ENCODE results near the gene GPR31.

GPR31 gene, protein sequence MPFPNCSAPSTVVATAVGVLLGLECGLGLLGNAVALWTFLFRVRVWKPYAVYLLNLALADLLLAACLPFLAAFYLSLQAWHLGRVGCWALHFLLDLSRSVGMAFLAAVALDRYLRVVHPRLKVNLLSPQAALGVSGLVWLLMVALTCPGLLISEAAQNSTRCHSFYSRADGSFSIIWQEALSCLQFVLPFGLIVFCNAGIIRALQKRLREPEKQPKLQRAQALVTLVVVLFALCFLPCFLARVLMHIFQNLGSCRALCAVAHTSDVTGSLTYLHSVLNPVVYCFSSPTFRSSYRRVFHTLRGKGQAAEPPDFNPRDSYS

DNA sequence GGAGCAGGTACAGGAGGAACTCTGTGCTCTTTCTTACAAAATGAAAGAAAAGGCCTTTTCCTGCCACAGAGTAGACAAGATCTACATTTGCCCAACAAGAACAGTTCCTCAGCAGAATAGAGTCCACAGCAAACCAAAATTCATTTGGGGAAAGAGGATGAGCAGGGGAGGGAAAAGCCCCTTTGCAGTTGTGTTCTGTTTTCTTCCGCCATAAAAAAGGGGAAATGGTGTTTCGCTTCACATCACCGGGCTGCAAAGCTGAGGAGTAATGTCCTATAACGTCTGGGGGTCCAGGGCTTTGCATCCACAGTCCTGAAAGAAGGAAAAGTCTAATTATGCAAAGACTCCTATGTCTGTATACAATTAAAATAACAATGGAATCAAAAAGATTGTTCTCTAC, at the start of gene GPR31:
GPR31 (minus strand) TSS at position 118 of the 400 bp plus-strand sequence. CDS start 149 bp downstream, outside the sequence.
- TF ChIP-seq NFIC (IDR thresholded peaks at IDR 0.05) (no peak), TCF12 (IDR thresholded peaks at IDR 0.05; ENCODE audit: low read depth) (no peak), YY1 (IDR thresholded peaks at IDR 0.05; ENCODE audit: low read depth) (no peak), CEBPB (IDR thresholded peaks at IDR 0.05) (no peak), RAD21 (IDR thresholded peaks at IDR 0.05; ENCODE audit: low read depth) (no peak), ZBTB7A (IDR thresholded peaks at IDR 0.05; ENCODE audit: low read depth) (no peak), EGR1 (IDR thresholded peaks at IDR 0.05) (no peak), EP300 (IDR thresholded peaks at IDR 0.05; ENCODE audit: borderline replicate concordance) (no peak), FOXM1 (IDR thresholded peaks at IDR 0.05; ENCODE audit: borderline replicate concordance, low read depth) (no peak), CREB1 (IDR thresholded peaks at IDR 0.05; ENCODE audit: low read depth) (no peak), TEAD4 (IDR thresholded peaks at IDR 0.05) (no peak), TAF1 (IDR thresholded peaks at IDR 0.05; ENCODE audit: low read depth) (no peak)
- TF ChIP-seq, protein P1, sequence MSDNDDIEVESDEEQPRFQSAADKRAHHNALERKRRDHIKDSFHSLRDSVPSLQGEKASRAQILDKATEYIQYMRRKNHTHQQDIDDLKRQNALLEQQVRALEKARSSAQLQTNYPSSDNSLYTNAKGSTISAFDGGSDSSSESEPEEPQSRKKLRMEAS (IDR thresholded peaks at IDR 0.05), result no peak
- TF ChIP-seq, protein P2, sequence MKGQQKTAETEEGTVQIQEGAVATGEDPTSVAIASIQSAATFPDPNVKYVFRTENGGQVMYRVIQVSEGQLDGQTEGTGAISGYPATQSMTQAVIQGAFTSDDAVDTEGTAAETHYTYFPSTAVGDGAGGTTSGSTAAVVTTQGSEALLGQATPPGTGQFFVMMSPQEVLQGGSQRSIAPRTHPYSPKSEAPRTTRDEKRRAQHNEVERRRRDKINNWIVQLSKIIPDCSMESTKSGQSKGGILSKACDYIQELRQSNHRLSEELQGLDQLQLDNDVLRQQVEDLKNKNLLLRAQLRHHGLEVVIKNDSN (IDR thresholded peaks at IDR 0.05), result no peak
- TF ChIP-seq, protein P3, sequence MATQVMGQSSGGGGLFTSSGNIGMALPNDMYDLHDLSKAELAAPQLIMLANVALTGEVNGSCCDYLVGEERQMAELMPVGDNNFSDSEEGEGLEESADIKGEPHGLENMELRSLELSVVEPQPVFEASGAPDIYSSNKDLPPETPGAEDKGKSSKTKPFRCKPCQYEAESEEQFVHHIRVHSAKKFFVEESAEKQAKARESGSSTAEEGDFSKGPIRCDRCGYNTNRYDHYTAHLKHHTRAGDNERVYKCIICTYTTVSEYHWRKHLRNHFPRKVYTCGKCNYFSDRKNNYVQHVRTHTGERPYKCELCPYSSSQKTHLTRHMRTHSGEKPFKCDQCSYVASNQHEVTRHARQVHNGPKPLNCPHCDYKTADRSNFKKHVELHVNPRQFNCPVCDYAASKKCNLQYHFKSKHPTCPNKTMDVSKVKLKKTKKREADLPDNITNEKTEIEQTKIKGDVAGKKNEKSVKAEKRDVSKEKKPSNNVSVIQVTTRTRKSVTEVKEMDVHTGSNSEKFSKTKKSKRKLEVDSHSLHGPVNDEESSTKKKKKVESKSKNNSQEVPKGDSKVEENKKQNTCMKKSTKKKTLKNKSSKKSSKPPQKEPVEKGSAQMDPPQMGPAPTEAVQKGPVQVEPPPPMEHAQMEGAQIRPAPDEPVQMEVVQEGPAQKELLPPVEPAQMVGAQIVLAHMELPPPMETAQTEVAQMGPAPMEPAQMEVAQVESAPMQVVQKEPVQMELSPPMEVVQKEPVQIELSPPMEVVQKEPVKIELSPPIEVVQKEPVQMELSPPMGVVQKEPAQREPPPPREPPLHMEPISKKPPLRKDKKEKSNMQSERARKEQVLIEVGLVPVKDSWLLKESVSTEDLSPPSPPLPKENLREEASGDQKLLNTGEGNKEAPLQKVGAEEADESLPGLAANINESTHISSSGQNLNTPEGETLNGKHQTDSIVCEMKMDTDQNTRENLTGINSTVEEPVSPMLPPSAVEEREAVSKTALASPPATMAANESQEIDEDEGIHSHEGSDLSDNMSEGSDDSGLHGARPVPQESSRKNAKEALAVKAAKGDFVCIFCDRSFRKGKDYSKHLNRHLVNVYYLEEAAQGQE (IDR thresholded peaks at IDR 0.05; ENCODE audit: low read depth), result no peak

DNA sequence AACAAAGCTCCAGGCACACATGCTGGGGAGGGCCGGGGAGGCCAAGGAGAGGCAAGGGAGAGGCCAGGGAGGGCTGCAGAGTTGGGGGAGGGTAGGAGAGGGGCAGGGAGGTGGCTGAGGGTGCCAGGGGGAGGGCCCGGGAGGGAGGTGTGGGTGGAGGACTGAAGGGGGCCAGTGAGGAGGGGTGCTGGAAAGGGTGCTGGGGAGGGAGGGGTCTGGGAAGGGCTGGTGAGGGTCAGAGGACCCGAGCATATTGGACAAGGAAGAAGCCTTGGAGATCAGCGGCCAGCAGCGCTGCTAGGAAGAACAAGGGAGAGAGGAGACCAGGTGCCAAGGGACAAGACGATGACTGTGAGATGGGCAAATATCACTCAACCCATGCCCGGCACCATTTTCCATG, 49.7 kb upstream of the GPR31 start:
- TF ChIP-seq CEBPB (IDR thresholded peaks at IDR 0.05) (no peak), EGR1 (IDR thresholded peaks at IDR 0.05) (no peak), TEAD4 (IDR thresholded peaks at IDR 0.05) (no peak), NFIC (IDR thresholded peaks at IDR 0.05) (no peak), YY1 (IDR thresholded peaks at IDR 0.05; ENCODE audit: low read depth) (no peak), RAD21 (IDR thresholded peaks at IDR 0.05; ENCODE audit: low read depth) (no peak), TCF12 (IDR thresholded peaks at IDR 0.05; ENCODE audit: low read depth) (no peak), ZBTB7A (IDR thresholded peaks at IDR 0.05; ENCODE audit: low read depth) (no peak), EP300 (IDR thresholded peaks at IDR 0.05; ENCODE audit: borderline replicate concordance) (no peak), CREB1 (IDR thresholded peaks at IDR 0.05; ENCODE audit: low read depth) (no peak), TAF1 (IDR thresholded peaks at IDR 0.05; ENCODE audit: low read depth) (no peak), FOXM1 (IDR thresholded peaks at IDR 0.05; ENCODE audit: borderline replicate concordance, low read depth) (no peak)
- TF ChIP-seq, protein P1 (IDR thresholded peaks at IDR 0.05), result no peak
- TF ChIP-seq, protein P3 (IDR thresholded peaks at IDR 0.05; ENCODE audit: low read depth), result no peak
- TF ChIP-seq, protein P2 (IDR thresholded peaks at IDR 0.05), result no peak

DNA sequence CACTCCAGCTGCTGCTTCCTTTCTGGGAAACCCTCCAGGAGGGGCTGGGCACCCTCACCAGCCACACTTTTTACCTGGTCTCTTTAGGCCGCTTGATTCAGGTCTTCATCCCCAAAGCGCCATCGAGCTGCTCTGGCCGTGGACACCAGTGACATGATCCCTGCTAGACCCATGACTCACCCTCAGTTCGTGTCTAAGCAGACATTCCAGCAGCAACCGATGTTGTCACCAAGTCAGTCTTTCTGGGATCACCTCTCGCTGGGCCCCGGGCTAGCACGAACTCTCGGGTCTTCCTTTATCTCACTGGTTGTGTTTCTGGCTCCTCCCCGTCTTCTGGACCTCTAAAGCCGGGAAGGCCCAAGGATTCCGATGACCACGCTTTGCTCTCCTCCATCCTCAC, 43.0 kb upstream of the GPR31 start:
- no peak for TF ChIP-seq EP300 (IDR thresholded peaks at IDR 0.05; ENCODE audit: borderline replicate concordance)
- no peak for TF ChIP-seq NFIC (IDR thresholded peaks at IDR 0.05)
- no peak for TF ChIP-seq YY1 (IDR thresholded peaks at IDR 0.05; ENCODE audit: low read depth)
- no peak for TF ChIP-seq TEAD4 (IDR thresholded peaks at IDR 0.05)
- TF ChIP-seq CREB1 (IDR thresholded peaks at IDR 0.05; ENCODE audit: low read depth), result no peak
- no peak for TF ChIP-seq CEBPB (IDR thresholded peaks at IDR 0.05)
- TF ChIP-seq ZBTB7A (IDR thresholded peaks at IDR 0.05; ENCODE audit: low read depth), result no peak
- TF ChIP-seq FOXM1 (IDR thresholded peaks at IDR 0.05; ENCODE audit: borderline replicate concordance, low read depth), result no peak
- no peak for TF ChIP-seq EGR1 (IDR thresholded peaks at IDR 0.05)
- TF ChIP-seq TCF12 (IDR thresholded peaks at IDR 0.05; ENCODE audit: low read depth), result no peak
- TF ChIP-seq, protein P3 (IDR thresholded peaks at IDR 0.05; ENCODE audit: low read depth), result no peak
- no peak for TF ChIP-seq TAF1 (IDR thresholded peaks at IDR 0.05; ENCODE audit: low read depth)
- no peak for TF ChIP-seq RAD21 (IDR thresholded peaks at IDR 0.05; ENCODE audit: low read depth)
- TF ChIP-seq, protein P2 (IDR thresholded peaks at IDR 0.05), result no peak
- TF ChIP-seq, protein P1 (IDR thresholded peaks at IDR 0.05), result no peak
